GM18909 (cell line): ENCODE measurements around the gene CTSS.
"Not testable (repeated sequence)": the region's sequence is repeated elsewhere in the genome, so short reads cannot be mapped to it uniquely, and the experiment has no call there.

Source experiments
- ATAC-seq: cut with Tn5 transposase; IDR thresholded peaks from one replicate; pipeline ENCODE4 v1.9.1; 2021; ENCODE audit warnings: mild to moderate bottlenecking; ENCODE audit not compliant: unreplicated experiment, poor library complexity

The CTSS gene

DNA sequence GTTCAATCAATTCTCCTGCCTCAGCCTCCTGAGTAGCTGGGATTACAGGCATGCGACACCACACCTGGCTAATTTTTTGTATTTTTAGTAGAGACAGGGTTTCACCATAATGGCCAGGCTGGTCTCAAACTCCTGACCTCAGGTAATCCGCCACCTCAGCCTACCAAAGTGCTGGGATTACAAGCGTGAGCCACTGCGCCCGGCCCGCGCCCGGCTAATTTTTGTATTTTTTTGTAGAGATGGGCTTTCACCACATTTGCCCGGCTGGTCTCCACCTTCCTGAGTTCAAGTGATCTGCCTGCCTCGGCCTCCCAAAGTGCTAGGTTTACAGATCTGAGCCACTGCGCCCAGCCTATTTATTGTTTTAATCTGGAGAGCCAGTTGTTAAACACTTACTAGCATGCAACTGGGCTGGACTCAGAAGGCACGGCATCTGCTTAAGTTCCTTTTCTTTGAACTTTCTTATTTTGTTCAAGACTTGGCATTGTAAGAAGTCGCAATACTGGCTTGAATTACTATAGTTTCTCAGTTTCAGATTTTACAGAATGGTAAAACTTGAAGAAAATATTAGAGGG, 10.4 kb upstream of the CTSS start:
- not testable (repeated sequence) for ATAC-seq

DNA sequence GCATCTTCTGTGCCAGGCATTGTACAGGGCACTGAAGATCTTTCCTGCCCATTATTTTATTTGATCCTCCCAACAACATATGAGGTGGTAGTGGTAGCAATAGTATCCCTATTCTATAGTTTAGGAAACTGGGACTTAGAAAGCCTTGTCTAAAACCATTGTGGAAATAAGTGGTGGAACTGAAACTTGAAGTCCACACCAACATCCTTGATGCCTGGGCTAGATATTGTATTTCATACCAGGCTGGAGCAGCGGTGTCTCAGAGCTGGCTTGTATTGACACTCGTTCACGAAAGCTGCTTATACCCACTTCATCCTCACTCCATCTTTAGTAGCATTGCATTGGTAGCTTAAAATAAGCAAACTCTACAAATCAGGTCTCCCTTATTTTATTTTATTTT, 9.7 kb upstream of the CTSS start:
- ATAC-seq, result no peak

DNA sequence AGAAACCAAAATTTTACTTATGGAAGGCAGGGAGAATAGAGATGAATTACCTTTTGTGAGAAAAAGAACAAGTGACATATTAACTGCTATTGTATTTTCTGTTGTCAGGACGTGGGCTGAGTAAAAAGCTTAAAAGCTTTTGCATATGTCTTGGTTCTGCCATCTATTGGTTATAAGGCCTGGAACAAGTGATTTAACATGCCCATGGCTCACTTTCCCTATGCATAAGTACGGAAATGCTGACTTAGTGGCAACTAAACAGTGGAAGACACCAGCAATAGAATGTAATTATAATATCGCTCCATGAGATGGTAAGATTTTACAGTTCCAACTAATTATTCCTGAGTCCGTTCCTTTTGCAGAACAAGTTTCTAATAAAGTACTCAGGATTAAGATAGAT, 6.7 kb upstream of the CTSS start:
- ATAC-seq, result no peak

DNA sequence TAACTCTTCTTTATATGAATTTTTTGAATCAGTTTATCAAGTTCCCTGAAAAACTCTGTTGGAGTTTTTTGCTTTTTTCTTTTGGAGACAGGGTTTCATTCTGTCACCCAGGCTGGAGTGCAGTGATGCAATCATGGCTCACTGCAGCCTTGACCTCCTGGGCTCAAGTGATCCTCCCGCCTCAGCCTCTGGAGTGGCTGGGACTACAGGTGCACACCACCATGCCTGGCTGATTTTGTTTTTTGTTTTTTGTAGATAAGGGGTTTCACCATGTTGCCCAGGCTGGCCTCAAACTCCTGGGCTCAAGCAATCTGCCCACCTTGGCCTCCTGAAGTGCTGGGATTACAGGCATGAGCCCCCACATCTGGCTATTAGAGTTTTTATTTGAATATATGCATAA, 2.1 kb upstream of the CTSS start:
- not testable (repeated sequence) for ATAC-seq

DNA sequence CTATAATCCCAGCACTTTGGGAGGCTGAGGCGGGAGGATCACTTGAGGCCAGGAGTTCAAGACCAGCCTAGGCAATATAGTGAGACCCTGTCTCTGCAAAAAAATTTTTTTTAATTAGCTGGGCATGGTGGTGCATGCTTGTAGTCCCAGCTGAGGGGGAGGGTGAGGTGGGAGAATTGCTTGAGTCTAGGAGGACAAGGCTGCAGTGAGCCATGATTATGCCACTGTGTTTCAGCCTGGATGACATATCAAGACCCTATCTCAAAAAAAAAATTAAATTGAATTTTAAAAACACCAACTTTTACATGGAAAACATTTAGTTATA, 361 bp upstream of the CTSS start:
- not testable (repeated sequence) for ATAC-seq

DNA sequence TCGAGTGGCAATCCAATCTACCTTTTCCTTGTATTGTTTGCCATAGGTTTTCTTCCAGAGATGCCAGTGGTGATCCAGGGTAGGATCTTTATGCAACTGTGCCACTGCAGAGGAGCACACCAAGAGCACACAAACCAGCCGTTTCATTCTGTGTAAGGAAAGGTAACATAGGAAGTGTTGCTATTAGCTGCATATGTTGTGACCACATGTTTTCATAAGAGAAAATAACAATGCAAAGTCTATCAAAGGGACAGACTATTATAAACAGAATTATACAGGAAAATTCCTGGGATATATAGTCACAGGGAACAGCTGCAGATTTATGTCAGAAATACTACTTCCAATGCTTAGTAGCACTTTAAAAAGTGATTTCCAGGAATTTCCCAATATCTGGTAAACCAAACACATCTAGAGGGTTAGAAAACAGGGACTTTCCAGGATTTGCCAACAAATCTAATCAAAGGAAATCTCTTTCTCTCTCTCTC, 919 bp downstream of the CTSS start:
- ATAC-seq, result no peak

DNA sequence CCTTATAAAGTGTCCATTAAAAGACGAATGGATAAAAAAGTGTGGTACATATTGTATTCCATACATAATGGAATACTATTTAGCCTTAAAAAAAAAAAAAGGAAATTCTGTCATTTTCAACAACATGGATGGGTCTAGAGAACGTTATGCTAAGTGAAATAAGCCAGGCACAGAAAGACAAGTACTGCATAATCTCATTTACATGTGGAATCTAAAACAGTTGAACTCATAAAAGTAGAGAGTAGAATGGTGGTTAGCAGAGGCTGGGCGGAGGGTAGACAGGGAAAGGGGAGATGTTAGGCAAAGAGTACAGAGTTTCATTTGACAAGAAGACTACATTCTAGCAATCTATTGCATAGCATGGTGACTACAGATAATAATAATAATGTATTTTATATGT, 2.6 kb downstream of the CTSS start:
- ATAC-seq, result no peak

DNA sequence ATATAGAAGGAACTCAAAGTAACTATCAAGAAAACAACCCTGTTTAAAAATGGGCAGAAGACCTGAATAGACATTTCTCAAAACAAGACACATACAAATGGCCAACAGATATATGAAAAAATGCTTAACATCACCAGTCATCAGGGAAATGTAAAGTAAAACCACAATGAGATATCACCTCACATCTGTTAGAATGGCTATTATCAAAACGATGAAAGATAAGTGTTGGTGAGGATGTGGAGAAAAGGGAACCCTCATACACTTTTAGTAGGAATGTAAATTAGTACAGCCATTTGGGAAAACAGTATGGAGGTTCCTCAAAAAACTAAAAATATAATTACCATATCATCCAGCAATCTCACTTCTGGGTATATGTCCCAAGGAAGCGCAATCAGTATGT, 3.0 kb downstream of the CTSS start:
- ATAC-seq, result no peak

DNA sequence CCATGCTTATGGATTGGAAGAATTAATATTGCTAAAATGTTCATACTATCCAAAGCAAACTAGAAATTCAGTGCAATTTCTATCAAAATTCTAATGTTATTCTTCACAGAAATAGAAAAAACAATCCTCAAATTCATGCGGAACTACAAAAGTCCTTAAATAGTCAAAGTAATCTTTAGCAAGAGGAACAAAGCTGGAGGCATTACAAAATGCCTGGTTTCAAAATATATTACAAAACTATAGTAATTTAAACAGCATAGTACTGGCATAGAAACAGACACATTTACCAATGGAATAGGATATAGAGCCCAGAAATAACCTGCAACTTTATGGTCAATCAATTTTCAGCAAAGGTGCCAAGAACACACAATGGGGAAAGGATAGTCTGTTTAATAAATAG, 3.8 kb downstream of the CTSS start:
- no peak for ATAC-seq

DNA sequence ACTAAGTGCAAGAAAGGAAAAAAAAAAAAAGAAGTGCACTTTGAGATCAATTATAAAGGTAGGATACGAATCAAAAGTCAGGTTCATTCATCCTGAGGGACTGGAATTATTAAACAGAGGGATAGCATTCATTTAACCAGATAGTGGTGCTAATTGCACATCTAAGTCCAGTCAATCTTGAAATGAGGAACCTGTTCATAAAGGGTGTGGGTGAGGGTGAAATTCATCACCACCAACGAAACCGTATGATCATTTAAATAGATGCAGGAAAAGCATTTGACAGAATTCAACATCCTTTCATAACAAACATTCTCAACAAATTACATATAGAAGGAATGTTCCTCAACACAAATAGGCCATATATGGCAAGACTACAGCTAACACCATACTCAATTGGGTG, 5.6 kb downstream of the CTSS start:
- no peak for ATAC-seq

DNA sequence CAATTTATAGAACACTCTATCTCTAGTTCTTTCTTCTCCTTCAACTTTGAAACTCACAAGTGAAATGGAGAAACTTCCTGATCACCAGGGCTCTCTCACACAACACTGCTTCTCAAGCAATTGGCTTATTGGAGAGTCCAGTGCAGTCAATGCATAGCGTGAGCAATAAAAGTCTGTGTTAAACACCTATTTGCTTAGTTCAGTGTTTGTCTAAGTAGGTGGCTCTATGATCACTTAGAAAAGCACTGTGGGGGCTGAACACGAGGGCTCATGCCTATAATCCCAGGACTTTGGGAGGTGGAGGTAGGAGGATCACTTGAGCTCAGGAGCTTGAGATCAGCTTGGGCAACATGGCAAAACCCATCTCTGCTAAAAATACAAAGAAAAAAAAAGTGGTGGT, 12.2 kb downstream of the CTSS start:
- no peak for ATAC-seq

DNA sequence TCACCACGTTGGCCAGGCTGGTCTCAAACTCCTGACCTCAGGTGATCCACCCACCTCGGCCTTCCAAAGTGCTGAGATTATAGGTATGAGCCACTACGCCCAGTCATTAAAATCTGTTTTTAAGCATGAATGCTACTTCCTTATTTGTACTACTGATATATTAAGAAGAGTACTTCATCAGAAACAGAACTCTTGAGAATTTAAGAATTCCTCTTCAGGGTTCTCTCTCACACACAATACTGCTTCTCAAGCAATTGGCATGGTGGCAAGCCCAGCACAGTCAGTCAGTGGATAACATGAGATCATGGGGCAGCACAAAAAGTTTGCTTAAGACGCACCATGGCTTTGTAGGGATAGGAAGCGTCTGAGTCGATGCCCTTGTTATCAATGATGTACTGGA, 14.1 kb downstream of the CTSS start:
- ATAC-seq, result no peak

DNA sequence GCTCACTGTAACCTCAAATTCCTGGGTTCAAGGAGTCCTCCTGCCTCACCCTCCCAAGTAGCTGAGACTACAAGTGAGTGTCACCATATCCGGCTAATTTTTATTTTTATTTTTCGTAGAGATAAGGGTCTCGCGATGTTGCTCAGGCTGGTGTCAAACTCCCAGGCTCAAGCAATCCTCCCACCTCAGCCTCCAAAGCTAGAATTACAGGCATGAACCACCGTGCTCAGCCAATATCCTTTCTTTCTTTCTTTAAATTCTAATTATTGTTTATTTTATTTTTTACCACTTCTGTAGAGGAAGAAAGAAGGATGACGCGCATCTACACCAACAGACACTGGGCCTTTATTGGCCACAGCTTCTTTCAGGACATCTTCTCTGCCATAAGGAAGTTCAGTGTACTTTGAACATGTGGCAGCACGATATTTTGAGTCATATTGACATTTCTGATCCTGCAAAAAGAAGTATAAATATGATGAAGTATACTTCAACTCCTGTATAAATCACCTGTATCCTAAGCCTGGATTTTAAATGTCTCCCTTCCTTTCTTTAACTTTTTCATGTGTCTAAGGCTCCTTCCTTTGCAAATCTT, 15.8 kb downstream of the CTSS start:
- ATAC-seq, result no peak

DNA sequence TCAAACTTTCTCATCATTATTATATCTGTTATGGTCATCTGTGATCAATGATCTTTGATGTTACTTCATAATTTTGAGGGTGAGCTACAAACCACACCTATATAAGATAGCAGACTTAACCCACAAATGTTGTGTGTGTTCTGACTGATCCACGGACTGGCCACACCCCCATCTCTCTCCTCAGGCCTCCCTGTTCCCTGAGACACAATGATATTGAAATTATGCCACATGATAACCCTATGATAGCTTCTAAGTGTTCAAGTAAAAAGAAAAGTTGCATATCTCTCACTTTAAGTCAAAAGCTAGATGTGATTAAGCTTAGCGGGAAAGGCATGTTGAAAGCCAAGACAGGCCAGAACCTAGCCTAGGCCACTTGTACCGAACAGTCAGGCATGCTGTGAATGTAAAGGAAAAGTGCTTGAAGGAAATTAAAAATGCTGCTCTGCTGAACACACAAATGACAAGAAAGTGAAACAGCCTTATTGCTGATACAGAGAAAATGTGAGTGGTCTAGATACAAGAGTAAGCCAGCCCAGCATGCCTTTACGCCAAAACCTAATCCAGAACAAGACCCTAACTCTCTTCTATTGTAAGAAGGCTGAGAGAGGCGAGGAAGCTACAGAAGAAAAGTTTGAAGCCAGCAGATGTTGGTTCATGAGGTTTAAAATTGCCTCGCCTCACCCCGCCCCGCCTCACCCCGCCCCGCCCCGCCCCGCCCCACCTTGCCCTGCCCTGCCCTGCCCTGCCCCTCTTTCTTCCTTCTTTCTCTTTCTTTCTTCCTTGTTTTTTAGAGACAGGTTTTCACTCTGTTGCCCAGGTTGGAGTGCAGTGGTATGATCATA, 16.5 kb downstream of the CTSS start:
- ATAC-seq, result no peak

DNA sequence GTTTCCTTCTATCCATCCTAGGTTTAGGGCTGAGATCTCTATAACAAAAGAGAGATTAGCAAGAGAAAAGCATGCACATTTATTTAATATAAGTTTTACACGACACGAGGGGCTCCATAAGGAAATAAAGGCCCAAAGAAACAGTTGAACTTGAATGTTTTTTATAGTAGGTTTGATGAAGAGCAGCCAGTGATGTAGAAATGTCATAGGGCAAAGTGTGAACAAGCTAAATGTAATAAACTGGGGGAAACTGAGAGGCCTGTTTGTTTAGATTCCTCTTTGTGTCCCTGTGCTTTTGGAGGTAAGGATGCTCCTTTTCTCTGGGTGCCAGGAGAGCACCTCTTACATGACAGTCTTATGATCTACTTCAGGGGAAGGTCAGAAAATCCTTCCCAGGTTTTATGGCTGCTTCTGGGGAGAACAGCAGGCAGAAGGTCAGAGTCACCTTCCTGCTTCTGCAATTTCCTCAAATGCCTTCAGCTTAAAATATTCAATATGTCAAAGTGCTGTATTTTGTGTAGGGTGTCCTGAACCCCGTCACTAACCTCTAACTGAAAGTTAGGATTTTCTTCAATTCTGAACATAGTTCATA, 35.4 kb downstream of the CTSS start:
- no peak for ATAC-seq

DNA sequence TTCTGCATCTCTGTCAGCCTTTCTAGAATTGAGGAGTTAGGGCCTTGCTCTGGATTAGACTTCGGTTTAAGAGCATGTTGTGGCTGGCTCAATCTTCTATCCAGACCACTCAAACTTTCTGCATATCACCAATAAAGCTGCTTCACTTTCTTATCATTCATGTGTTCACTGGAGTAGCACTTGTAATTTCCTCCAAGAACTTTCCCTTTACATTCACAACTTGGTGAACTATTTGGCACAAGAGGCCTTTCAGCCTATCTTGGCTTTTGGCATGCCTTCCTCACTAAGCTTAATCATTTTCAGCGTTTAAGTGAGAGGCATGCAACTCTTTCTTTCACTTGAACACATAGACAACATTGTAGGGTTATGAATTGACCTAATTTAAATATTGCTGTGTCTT, 41.2 kb downstream of the CTSS start:
- ATAC-seq, result no peak

DNA sequence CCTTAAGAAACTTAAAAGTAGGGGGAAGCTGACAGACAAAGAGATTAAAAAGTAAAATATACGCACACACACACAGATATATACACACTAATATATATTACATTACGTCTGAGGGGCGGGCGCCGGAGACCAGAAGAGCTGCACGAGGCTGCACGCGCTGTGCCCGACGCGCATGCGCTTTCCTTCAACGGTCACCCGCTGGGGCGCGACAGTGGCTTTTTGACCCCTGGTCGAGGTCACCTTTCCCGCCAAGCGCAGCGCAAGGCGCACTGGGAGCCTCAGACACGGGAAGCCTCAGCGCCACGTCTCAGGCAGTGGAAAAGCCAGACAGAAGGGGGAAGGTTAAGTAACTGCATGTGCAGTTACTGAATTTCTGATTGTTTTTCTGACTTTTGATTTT, 44.9 kb downstream of the CTSS start, which contains the start of gene HORMAD1:
Gene HORMAD1, minus strand, starts transcription at position 193 of the 400 bp plus-strand sequence. CDS start 1,390 bp downstream, outside the sequence.
- ATAC-seq, result no peak

DNA sequence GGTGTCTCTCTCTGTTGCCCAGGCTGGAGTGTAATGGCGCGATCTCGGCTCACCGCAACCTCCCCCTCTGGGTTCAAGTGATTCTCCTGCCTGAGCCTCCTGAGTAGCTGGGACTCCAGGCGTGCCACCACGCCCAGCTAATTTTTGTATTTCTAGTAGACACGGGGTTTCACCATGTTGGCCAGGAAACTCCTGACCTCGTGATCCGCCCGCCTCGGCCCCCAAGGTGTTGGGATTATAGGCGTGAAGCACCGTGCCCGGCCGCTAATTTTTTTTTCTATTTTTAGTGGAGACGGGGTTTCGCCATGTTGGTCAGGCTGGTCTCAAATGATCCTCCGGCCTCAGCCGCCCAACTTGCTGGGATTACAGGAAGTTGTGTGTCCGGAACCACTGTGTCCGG, 45.5 kb downstream of the CTSS start:
- ATAC-seq, result no peak

DNA sequence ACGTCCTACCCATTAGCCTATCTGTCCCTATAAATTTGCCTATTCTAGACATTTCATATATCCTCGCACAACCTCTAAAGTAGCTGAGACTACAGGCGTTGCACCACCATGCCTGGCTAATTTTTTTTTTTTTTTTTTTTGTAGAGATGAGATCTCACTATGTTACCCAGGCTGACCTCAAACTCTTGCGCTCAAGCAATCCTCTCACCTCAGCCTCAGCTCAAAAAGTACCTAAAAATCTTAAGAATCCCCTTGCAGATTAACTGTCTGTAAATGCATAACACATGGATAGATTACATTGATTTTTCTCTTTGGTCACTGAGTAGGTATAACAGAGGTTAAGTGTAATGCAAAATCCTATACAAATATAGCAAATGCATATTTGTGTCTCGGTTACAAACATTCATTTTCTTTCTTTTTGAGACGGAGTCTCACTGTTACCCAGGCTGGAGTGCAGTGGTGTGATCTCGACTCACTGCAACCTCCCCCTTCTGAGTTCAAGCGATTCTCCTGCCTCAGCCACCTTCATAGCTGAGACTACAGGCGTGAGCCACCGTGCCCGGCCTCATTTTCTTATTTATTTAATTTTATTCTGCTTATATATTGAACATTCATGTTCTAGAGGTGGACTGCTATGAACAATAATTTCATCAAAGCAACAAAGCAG, 47.2 kb downstream of the CTSS start:
- ATAC-seq, result no peak

DNA sequence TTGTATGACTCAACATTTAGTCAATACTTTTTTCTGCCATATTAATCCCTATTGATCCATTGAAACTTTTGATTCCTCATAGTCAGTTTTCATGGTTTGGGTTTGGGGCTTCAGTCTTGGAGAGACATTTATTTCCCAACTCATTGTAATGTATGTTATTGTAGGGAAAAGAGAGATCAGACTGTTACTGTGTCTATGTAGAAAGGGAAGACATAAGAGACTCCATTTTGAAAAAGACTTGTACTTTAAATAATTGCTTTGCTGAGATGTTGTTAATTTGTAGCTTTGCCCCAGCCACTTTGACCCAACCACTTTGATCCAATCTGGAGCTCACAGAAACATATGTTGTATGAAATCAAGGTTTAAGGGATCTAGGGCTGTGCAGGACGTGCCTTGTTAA, 56.5 kb downstream of the CTSS start:
- not testable (repeated sequence) for ATAC-seq

DNA sequence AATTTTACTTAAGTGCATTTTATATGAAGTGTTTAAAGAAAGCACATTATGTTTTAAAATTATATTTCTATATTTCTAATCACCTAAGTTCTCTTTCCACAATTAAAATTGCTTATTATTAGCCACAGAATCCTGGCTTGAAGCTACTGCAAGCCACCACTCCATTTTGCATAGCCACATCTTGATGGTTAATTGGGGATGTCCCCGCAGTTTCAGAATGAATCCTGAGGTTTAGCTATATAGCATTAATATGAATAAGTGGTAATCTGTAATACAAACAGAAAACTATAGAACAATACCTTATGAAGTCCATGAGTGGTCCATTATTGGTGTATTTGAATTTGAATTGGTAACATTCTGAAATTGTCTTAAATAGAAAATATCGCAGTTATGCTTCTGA, 57.0 kb downstream of the CTSS start:
- ATAC-seq, result no peak
